Stimulated activated CD8-positive, alpha-beta memory T cell treated with anti-CD3 and anti-CD28 coated beads, Interleukin-7, amount 100 ng/mL, for 48 hours (primary cell): ENCODE data around the gene P2RX6.
"Not testable (repeated sequence)": the region's sequence is repeated elsewhere in the genome, so short reads cannot be mapped to it uniquely, and the experiment has no call there.

ENCODE experiments used
- DNase-seq, 2 donors: peaks; one replicate each; pipeline ENCODE4 v3.0.0-alpha.2; 2020; ENCODE audit warnings: low read depth in 1 of 2; ENCODE audit errors: extremely low read depth in 1 of 2

P2RX6 gene

DNA sequence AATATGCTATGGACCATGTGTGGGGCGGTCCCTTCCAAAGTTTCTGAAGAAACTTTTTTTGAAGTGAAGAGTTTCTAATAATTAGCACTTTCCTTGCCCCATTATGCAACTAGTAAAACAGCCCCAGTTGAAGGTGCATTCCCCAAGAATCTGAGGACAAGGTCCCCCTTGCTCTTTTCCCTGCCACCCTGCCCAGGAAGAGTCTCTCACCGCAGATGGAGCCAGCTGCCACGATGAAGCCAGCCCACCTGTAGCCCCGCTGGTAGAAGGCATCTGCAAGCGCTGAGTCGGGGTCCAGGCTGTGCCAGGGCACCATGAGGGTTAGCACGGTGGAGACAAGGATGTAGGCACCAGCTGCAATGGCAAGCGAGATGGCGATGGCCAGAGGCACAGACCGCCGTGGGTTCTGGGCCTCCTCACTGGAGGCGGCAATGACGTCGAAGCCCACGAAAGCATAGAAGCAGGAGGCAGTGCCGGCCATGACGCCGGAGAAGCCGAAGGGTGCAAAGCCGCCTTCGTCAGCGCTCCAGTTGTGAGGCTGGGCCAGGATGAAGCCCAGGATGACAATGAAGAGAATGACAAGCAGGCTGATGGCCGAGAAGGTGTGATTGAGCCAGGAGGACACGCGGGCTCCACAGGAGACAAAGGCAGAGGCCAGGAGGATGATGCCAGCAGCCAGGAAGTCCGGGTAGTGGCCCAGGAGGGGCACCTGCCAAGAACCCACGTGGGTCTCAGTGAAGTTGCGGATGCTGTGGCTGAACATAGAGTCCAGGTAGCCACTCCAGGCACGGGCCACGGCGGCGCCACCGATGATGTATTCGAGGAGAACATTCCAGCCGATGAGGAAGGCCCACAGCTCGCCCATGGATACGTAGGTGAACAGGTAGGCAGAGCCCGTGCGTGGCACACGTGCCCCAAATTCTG is 15.9 kb downstream of the P2RX6 start:
- DNase-seq: no peak

DNA sequence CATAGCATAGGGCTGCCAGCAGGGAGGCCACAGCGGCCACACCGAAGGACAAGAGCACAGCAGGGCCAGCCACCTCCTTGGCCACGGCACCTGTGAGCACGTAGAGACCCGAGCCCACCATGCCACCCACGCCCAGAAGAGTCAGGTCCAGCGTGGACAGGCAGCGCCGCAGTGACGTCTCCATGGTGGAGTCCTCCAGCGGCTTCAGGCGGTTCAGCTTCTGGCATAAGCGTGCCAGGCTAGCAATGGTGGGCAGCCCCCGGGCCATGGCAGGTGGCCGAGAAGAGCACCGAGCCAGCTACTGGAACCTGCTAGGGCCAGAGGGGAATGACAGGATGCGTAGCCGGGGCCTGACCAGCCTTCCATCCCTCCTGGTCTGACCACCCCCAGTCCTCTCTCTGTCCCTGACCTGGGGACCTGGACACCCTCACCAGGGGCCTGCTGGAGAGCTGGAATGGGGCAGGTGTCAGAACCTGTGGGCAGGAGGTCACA is 16.6 kb downstream of the P2RX6 start:
- no peak for DNase-seq

DNA sequence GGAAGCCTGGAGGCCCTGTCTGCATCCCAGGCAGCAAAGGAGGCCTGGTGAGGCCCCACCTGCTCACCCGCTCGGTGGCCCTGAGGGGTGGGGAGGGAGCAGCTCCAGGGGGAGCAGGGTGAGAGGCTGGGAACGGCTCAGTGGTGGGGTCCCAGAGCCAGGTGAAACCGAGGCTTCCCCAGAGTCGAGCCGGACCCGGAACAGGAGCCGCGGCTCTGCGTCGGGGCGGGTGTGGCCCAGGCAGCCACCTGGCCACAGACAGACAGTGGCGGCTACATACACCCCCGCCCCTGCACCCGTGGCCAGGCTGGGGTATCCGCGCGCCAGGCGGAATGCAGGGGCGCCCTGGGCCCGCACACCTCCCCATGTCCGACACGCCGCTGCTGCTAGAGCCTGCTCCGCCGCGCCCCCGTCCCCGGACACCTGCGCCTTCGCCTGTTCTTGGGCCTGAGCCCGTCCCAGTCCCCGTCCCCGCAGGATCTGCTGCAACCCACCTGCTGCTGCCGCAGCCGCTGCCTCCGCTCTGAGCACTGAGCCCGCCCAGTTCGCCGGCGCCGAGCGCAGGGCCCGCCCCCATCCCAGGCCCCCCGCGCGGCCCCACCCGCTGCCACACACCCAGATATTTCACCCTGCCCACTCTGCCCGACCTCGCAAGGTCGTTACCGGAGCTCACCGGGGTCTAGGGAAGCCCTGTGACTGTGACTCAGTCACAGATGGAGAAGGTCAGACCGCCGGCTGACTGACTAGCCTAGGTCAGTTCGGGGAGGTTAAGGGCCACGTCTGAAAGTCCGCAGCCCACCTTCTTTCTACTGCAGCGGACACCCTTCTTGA is 17.3 kb downstream of the P2RX6 start, which contains the start of gene SLC7A4:
Gene SLC7A4 (minus strand): TSS at position 525 of the 831 bp plus-strand sequence. CDS start 749 bp downstream, outside the sequence.
- no peak for DNase-seq

DNA sequence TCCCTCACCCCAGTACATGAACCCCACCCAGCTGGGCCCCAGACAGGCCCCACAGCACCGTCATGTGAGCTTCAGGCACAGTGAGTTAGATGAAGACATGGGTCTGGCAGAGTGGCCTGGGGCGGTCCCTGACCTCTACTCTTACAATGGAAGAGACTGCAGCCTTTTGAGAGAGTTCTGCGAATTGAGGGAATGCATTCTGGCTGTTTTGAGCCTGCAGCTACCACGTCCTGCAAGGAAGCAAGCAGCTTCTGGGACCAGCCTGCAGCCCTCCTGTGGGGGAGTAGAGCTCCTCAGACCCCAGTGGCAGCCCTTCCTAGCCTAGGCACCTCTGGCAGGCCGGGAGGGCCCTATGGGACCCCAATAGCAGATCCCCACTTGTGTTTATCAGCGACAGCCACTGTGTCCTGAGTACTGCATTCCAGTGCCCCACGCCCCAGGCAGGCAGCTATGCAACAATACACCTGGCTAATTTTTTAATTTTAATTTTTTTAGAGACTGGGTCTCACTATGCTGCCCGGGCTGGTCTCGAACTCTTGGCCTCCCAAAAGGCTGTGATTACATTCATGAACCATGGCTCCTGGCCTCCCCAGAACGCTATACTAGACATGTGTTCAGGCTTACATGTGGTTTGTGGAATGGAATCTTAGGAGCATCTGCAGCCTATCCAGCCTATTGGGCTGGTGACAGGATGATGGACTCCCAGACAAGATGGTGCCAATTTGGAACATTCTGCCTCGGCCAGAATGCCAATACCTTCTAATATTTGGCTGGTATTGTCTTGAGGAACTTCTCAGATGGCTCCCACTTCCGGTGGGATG is 18.1 kb downstream of the P2RX6 start:
- no peak for DNase-seq

DNA sequence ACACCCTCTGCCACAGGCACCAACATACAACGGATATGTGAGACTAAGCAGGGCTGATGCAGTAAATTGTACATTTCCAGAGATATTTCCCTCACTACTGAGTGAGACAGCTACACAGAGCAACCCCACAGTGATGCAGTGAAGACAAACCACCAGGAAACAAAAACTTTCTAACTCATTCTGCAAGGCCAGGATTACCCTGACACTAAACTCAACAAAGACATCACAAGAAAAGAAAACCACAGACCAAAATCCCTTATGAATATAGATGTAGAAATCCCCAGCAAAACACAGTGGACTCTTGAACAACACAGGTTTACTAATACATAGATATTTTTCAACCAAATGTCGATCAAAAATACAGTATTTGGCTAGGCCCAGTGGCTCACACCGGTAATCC is 18.9 kb downstream of the P2RX6 start:
- DNase-seq: no peak

DNA sequence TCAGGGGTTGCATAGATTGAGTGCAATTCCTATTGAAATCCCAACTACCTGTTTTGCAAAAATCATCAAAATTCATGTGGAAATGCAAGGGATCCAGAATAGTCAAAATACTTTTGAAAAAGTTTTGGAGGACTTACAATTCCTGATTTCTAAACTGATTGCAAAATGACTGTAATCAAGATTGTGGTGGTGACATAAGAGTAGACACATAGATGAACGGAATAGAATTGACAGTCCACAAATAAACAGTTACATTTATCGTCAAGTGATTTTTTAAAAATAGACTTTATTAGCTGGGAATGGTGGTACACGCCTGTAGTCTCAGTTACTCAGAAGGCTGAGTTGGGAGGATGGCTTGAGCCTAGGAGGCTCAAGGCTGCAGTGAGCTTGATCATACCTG is 20.0 kb downstream of the P2RX6 start:
- no peak for DNase-seq

DNA sequence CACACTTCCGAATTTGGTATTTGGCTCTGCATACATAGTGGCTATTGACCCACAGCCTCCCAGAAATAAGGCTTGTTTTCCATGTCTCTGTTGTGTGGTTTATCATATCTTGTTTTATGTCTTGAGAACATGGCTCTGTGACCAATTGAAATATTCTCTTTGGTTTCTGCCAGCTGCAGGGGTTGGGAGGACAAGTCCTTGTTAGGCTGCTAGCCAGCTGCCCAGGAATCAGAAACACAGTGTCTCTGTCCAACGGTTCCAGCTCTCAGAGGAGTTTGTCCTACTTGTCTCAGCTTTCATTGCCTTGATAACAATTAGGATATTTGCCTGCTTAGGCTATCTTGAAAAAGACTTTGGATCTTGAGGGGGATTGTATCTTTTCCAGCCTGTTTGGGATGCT is 23.4 kb downstream of the P2RX6 start:
- no peak for DNase-seq

DNA sequence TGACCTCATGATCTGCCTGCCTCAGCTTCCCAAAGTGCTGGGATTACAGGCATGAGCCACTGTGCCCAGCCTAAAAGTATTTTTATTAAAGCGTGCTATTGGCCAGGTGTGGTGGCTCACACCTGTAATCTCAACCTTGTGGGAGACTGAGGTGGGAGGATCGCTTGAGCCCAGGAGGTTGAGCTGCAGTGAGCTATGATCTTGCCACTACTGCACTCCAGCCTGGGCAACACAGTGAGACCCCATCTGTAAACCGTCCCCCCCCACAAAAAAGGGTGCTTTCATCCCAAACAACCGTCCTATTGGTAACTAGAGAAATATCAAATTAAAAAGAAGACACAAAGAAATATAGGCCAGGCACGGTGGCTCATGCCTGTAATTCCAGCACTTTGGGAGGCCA is 24.2 kb downstream of the P2RX6 start:
- DNase-seq: not testable (repeated sequence)

DNA sequence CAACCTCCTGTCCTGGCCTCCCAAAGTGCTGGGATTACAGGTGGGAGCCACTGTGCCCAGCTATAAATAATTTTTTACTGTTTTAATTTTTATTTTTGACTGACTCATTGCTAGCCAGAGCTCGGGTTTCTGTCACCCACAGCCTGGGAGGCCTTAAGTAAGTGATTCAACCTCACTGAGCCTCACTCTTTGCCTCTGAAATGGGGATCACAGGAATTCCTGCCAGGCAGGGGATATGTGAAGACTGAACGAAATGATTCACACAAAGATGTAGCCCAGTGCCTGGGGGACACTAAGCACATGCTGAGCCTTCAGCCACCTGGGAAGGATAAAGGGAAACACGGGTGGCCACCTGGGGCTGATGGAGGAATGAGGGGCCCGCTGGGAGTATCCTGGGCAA is 27.0 kb downstream of the P2RX6 start:
- DNase-seq: no peak

DNA sequence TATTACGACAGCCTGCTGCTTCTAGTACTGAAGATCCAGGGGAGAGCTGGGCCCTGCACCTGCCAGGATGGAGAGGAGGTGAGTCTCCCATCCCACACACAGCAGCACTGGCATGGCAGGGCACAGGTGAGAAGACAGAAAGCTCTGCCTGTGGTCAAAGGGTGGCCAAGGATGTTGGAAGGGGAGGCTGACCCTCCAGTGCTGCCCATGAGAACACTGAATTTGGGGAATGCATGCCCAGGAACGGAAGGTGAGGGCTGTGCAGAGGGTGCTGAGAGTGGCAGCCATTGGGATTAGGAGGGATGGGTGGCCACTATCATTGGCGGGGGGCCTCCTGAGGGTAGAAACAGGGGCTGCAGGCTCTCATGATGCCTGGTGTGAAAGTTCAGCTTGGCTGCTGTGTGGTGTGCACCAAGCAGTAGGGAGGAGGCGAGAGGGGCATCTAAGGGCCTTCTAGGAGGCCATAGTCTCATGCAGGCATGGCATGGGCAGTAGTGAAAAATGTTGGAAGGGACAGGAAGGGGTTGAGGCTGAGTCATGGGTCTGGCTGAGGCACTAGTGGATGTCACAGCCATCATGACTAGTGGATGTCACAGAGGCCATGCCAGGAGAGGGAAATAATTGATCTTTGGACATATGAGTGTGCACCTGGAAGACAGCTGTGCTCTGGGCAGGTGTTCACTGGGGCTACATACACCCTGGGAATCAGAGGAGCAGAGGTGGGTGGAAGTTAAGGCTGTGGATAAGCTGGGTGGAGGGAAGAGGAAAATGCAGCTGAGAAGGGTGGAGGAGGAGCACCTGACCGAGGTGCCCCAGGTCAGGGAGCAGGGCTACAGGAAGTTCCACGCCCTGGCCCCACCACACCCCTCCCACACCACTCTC is 28.3 kb downstream of the P2RX6 start:
- DNase-seq: no peak

DNA sequence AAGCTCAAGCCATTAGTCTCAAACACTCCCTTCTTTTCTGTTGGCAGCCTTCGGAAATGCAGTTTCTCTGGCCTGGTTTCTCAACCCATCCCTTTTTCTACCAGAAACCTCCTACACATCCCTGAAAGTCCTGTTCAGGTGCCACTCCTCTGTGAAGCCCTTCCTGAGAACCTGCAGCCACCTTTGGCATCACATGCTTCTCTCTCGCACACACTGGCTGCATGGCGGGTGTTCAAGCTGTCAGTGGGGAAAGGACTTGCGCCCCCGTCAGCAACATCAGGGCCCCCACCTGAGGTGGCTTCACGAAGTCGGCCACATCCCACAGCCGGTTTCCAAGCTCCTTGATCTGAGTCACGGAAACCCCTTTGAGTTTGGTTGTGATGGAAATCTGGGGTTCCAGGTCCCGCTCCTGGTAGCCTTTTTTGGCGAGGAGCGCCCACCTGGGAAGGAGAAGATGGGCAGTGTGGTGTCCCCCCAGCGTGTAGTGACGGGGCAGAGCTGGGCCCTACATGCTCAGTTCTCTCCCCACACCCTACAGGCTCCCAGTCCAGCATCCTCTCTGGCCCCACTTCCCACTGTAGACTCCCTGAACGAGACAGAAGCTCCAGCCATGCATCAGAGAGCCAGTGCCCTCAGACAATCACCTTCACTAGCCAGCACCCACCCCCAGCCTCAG is 29.0 kb downstream of the P2RX6 start:
- DNase-seq: no peak

DNA sequence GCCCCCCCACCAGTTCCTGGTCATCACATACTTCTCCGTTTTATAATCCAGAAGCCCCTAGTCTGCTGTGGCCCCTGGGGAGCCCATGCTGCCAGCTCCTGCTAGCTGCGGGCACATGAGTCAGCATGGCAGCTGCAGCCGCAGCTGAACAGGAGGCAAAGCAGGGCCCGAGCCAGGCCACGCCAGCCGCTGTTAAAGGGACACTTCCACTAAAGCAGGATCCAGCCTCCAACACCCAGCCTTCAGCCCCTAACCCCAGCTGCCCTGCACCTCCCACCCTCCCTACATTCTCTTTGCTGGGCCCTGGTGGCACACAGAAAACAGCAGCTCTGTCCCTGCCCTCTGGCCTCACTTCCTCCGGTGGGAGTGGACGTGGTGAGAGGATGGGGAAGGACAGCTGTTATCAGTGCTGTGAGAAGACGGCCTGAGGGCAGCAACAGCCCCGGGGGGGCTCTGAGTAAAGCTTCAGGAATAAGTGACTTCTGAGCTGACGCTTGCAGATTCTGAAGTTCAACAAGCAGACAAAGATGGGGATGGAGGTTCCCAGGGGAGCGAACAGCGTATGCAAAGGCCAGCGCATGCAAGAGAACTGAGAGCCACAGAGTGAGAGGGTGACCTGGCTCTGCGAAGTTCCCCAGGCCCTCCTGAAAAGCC is 30.1 kb downstream of the P2RX6 start:
- DNase-seq: no peak

DNA sequence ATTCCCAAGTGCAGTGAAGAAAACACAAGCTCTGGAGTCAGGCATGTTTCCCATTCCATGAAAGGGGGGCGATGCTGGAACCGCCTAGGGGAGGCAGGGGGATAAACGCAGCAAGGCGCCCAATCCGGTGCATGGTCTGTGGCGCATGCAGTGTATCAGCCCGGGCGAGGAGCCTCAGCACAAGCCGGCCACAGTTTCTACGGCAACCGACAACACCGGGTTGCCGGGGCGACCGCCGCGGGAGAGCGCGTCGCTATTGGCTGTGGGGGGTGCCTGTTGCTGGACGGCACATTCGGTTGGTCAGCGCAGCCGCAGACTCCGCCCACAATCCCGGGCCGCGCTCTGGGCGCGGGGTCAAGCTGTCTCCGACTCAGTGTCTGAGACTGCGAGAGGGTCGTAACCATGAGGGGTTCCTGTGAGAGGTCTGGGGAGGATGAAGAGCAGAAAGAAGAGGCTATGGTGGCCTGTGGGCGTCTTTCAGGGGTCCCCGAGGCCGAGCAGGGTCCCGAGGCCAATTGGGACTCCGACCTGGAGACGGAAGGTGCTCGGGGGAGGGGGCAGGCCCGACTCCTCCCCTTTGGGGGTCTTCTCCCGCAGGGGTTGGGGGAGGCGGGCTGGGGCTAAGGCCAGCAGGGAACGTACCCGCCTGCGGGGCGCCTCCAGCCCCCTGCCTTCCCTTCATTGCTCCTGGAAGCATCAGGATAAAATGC is 30.8 kb downstream of the P2RX6 start, which contains the start of gene LRRC74B:
Gene LRRC74B (plus strand): TSS at position 362 of the 710 bp plus-strand sequence. CDS start 41 bp downstream, at position 403.
- peak; percentile 64 to 74 for DNase-seq

DNA sequence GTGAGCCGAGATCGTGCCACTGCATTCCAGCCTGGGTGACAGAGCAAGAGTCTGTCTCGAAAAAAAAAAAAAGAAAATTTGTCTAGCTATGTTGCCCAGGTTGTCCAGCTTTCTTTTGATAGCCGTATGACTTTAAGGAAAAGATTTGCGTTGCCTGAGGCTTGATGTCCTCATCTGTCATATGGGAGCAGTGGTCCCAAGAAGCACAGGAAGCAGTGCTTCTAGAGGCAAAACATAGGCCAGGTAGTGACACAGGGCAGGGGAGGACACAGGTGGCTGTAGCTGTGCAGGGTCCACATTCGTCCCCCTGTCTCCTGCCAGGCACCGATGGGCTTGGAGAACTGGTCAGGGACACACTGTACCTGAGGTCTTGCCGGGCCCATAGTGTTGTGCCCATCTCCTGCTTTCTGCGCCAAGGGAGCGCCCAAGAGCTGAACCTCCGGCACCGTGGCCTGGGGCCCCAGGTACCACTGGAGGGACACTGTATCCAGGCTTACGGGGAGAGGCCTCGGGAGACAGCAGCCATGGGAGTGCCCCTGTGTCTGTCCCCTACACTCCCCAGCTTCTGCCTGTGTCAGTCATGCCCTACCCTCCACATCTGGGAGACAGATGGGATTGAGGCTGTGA is 32.2 kb downstream of the P2RX6 start:
- no peak for DNase-seq

DNA sequence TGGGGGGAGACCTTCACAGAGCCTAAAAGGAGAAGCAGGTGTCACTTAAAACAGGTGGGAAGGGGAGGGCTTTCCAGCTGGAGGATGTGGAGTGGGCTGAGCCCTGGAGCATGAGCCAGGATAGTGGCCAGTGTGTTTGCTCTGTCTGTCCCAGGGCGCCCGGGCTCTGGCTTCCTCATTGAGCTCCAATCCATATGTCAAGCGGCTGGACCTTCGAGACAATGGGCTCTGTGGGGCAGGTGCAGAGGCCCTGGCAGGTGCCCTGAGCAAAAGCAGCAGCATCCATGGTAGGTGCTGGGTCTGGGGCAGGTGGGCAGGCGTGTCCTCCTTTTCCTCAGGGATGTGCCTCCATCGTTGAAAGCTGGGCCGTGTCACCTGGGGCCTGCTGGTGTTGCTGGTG is 32.8 kb downstream of the P2RX6 start:
- DNase-seq: no peak

DNA sequence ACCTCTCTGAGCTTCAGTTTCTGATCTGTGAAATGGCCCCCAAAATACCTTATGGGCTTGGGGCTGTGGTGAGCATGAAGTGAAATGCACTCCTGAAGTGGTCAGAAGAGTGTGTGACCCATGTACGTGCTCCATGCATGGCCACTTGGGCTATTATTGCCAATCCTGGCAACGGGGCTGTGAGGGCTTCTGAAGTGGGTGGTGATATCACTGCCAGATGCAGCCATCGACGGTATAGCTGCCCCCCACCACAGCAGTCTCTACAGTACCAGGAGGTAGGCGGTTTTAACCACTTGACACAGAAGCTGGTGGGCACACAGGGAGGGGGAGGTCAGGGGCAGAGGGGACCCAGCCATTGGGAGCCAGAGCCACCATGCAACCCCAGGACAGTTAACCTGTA is 33.5 kb downstream of the P2RX6 start:
- not testable (repeated sequence) for DNase-seq

DNA sequence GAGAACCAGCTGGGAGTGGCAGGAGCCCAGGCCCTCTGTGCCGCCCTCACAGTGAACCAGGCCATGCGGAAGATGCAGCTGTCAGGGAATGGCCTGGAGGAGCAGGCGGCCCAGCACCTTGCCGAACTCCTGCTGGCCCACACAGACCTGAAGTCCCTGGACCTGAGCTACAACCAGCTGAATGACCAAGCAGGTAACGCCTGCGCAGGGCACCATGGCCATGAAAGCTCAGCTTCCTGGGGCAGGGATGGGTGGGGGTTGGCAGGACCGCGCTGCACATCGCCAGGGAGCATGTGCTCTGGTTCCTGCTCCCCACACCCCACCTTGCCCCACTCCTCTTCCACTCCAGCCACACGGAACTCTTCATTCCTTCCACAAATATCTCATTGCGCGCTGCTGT is 34.0 kb downstream of the P2RX6 start:
- not testable (repeated sequence) for DNase-seq
